Glutamatergic neuron (in vitro differentiated cells): ENCODE measurements around the gene ISG15. TPM values are rescaled to one million over a fixed set of nuclear protein-coding genes. Genes with fewer than 3 reads are reported as not detected.

ENCODE experiments used
- DNase-seq: peaks from one replicate; pipeline ENCODE4 v3.0.0; 2022
- H3K27ac Mint-ChIP-seq: one replicate; pipeline ENCODE4 v1.8.0; 2020; ENCODE audit warnings: mild to moderate bottlenecking, mixed read lengths, inconsistent platforms; ENCODE audit not compliant: unreplicated experiment
- H3K27me3 Mint-ChIP-seq: one replicate; pipeline ENCODE4 v1.8.0; 2020; ENCODE audit warnings: mild to moderate bottlenecking, moderate library complexity, mixed read lengths, inconsistent platforms; ENCODE audit not compliant: unreplicated experiment
- H3K36me3 Mint-ChIP-seq: one replicate; pipeline ENCODE4 v1.8.0; 2020; ENCODE audit warnings: mild to moderate bottlenecking, mixed read lengths, inconsistent platforms; ENCODE audit not compliant: unreplicated experiment
- H3K4me1 Mint-ChIP-seq: one replicate; pipeline ENCODE4 v1.8.0; 2020; ENCODE audit warnings: mild to moderate bottlenecking, low read depth, mixed read lengths, inconsistent platforms; ENCODE audit not compliant: unreplicated experiment
- H3K4me3 Mint-ChIP-seq: one replicate; pipeline ENCODE4 v1.8.0; 2020; ENCODE audit warnings: mild to moderate bottlenecking, mixed read lengths, inconsistent platforms; ENCODE audit not compliant: unreplicated experiment
- H3K9me3 Mint-ChIP-seq: one replicate; pipeline ENCODE4 v1.8.0; 2020; ENCODE audit warnings: mild to moderate bottlenecking, moderate library complexity, mixed read lengths, inconsistent platforms; ENCODE audit not compliant: unreplicated experiment
- total RNA-seq: library from RNA; stranded (reverse); fragmentation: NEBNext Ultra II Directional; extraction: Animal tissue kit (Norgen Biotek cat#: 25700); gene quantifications from one replicate; pipeline ENCODE4 v1.2.1, GENCODE V29; 2021; ENCODE audit not compliant: unreplicated experiment
- TF ChIP-seq, protein P1 (sequence below): fragments of 200-600 bp; sonication (generic); IDR thresholded peaks from one replicate; pipeline ENCODE4 v1.5.0; 2021; ENCODE audit not compliant: partially characterized antibody, unreplicated experiment

Gene ISG15
- total RNA-seq, 1 donor from 2014 or later, result 18.4 TPM

GRCh38 chr1:1003618-1004419 is 9.5 kb upstream of the ISG15 start:
- Mint-ChIP-seq H3K4me1 (peaks cover 18% of the 10 kb centered on the region), H3K9me3 (peaks cover 6% of the 10 kb centered on the region), H3K4me3 (peak overlapping the region; percentile 83), H3K36me3 (no peaks in the 10 kb centered on the region), H3K27ac (no peak overlapping the region), H3K27me3 (peaks cover 15% of the 10 kb centered on the region)
- TF ChIP-seq, protein P1, sequence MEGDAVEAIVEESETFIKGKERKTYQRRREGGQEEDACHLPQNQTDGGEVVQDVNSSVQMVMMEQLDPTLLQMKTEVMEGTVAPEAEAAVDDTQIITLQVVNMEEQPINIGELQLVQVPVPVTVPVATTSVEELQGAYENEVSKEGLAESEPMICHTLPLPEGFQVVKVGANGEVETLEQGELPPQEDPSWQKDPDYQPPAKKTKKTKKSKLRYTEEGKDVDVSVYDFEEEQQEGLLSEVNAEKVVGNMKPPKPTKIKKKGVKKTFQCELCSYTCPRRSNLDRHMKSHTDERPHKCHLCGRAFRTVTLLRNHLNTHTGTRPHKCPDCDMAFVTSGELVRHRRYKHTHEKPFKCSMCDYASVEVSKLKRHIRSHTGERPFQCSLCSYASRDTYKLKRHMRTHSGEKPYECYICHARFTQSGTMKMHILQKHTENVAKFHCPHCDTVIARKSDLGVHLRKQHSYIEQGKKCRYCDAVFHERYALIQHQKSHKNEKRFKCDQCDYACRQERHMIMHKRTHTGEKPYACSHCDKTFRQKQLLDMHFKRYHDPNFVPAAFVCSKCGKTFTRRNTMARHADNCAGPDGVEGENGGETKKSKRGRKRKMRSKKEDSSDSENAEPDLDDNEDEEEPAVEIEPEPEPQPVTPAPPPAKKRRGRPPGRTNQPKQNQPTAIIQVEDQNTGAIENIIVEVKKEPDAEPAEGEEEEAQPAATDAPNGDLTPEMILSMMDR, result no peak
- no peak for DNase-seq

GRCh38 chr1:1004420-1004779 is 8.9 kb upstream of the ISG15 start:
- peaks cover 8% of the 10 kb centered on the region for H3K9me3 Mint-ChIP-seq

GRCh38 chr1:1004780-1005697 is 8.3 kb upstream of the ISG15 start:
- TF ChIP-seq, protein P1, result no peak
- H3K9me3 Mint-ChIP-seq, result peaks cover 8% of the 10 kb centered on the region
- H3K4me3 Mint-ChIP-seq, result peak overlapping the region; percentile 83
- peak; percentile 65 for DNase-seq
- H3K27ac Mint-ChIP-seq, result peak overlapping the region; percentile 82
- no peaks in the 10 kb centered on the region for H3K36me3 Mint-ChIP-seq
- peaks cover 18% of the 10 kb centered on the region for H3K4me1 Mint-ChIP-seq
- peaks cover 15% of the 10 kb centered on the region for H3K27me3 Mint-ChIP-seq

More at GRCh38 chr1:1004420-1004779, 8.9 kb upstream of the ISG15 start:
- Mint-ChIP-seq H3K4me1 (peaks cover 18% of the 10 kb centered on the region), H3K27me3 (peaks cover 15% of the 10 kb centered on the region), H3K36me3 (no peaks in the 10 kb centered on the region), H3K4me3 (peak overlapping the region; percentile 83), H3K27ac (peak overlapping the region; percentile 82)
- TF ChIP-seq, protein P1, result no peak
- DNase-seq, result no peak

DNA sequence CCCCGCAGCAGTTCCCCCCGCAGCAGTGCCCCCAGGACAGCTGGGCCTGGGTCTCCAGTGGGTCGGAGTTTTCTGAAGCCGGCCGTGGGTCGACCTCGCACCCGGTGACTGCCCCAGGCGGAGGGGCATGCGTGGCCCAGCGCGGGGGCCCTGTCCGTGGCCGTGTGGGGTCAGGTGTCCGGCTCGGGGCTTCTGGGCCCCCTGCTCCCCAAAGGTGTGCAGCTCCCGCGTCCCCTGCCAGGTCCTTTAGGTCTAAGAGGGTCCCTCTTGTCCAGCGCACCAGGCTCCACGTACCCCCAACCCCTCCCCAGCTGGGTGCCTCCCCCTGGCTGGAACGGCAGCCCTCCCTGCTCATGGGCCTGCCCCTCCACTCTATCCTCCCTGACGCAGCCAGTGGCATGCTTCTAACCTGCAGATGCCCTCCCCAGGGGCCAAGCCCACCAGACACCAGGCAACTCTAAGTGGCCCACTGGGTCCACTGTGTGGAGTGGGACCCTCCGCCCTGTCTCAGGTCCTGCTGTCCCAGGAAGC is 7.5 kb upstream of the ISG15 start:
- Mint-ChIP-seq H3K36me3 (no peaks in the 10 kb centered on the region), H3K27me3 (peaks cover 13% of the 10 kb centered on the region), H3K4me3 (peak overlapping the region; percentile 58), H3K27ac (no peak overlapping the region), H3K4me1 (peaks cover 18% of the 10 kb centered on the region), H3K9me3 (peaks cover 6% of the 10 kb centered on the region)
- TF ChIP-seq, protein P1, result no peak
- no peak for DNase-seq
